GM19397 (cell line): ENCODE results near the gene FGFBP1.

Source experiments
- ATAC-seq: cut with Tn5 transposase; IDR thresholded peaks from one replicate; pipeline ENCODE4 v1.9.1; 2021; ENCODE audit warnings: mild to moderate bottlenecking, moderate library complexity; ENCODE audit not compliant: unreplicated experiment

The FGFBP1 gene

DNA sequence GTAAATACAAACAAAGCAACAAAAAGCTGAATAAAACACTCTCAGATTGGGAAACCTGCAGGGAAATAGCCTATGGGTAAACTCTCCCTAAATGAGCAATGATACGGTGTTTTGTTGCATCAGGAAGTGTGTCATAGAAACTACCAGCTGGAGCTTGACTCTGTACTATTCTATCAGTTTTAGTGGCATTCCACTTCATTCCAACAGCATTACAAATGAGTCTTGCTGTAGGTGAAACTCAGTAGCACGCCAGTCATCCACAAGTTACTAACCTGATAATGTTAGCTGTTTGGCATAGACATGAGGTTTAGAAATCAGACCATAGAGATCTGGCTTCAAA, 24.9 kb downstream of the FGFBP1 start:
- ATAC-seq: no peak

DNA sequence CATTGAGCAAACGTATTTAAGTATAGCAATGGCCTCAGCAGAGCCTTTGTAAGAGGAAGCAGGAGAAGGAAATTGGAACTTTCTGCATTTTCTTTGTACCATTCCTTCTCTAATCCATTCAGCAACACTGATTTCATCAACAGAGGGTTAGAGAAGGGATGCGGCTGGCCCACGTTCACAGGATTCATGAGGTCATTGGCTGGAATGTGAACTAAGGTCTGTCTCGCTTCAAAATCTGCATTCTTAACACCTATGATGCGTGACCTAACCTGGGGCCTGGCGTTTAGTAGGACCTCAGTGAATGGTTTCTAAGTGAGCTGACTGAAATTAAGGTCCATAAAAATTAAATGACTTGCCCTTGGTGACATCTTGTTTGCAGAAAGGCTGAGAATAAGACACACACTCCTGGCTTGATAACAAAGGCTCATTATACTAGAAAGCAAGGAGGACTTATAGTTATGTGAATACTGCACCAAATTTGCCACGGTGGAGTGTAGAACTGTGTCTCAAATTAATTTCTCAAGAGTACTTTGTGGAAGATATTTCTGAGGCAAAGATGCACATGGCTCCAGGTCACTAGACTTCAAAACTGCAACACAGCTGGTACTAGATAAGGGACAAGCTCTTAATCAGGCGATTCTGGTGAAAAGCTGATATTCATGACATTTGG, 25.4 kb downstream of the FGFBP1 start:
- ATAC-seq: no peak

DNA sequence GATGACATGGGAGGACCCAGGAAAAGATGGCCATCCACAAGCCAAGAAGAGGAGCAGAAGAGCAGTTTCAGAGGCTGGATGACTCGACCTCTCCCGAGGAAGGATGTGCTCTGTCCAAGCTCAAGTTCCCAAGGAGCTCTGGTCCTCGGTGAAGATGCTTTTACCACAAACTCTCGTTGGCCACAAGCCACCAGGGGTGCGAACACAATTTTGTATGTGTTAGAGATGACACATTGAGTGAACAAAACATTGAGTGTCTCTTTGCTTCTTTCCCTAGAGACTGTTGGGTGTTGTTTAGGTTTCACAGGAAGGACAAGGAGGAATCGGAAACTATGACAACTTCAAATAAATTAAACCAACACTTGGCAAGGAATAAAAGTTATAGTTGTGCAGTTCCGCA, 26.3 kb downstream of the FGFBP1 start:
- ATAC-seq: no peak

DNA sequence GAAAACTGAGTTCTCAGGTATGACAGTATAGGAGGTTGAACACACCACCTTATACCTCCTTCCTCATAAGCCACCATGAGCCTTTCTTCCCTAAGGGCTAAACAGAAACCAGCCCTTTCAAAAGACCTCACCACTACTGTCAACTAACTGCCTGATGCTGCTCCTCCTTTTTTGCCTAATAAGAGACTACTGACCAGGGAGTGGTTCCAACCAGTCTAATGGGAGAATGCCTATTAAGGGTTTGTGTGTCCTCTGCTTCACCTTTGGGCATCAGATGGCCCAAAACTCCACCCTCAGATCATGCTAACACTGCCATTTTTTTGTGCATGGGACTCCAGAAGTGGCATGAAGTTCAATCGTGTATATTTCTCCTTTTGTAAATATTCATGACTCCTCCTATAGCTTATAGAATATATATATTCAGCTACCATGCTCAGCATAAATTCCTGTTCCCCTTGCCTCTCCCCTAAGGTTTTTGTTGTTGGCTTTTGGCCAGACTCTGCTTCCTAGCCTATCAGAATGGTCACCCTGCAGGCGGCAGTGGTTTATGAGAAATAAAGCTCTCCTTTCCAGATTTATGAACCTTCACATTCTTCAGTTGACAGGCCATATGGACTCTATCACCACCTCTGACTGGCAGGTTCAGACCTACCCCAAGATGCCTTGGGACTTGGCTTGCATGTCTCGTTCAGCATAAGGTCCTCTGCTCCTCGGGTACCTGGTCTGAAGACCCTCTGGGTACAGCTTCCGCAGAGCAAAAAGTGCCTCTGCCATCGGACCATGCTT, 28.2 kb downstream of the FGFBP1 start:
- ATAC-seq: no peak

DNA sequence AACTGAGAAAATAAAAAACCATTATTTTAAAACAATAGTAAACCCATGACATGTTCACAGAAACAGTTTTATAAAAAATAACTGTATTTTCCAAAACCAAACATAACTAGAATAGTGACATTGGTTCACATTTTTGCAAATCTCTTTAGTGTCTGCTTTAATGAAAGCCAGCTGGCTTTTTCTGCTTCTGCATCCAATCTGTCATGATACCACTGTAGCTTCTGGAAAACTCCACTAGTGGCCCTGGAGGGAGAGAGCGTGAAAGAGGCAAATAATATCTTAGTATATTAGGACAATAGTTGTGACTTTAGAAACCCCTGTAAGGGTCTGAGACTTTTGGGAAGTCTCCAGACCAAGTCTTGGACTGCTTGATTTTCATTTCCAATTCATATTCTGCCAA, 31.1 kb downstream of the FGFBP1 start:
- ATAC-seq: no peak

DNA sequence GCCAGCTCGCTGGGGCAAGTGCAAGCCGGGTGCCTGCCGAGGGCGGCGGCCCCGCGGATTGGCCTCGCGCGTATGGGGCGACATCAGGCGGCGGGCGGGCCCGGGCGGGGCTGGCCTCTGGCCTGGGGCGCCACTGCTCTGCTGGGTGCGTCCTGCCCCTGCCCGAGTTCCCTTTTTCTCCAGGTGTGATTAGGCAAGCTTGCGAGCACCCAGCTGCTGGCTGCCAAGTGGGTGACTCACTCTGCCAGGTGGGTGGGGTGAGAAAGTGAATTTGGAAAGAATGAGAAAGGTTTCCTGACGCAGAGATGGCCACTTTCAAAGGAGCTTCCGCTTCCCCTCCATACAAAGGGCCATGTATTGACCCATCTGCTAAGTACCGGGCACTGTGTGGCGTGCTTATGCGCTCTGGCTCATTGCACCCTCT, 32.5 kb downstream of the FGFBP1 start:
- ATAC-seq: no peak

DNA sequence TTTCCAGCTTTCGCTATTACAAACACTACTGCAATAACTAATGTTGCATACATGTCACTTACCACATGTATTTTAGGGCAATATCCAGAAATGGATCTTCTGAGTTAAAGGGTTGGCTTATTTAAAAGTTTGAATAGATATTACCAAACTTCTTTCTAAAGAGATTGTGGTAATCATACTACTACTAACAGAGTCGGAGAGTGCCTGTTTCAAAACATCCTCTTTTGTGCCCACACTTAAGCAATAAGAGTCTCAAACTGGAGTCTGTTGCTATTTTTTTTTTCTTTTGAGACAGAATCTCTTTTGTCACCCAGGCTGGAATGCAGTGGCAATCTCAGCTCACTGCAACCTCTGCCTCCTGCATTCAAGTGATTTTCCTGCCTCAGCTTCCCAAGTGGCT, 35.8 kb downstream of the FGFBP1 start:
- no peak for ATAC-seq

DNA sequence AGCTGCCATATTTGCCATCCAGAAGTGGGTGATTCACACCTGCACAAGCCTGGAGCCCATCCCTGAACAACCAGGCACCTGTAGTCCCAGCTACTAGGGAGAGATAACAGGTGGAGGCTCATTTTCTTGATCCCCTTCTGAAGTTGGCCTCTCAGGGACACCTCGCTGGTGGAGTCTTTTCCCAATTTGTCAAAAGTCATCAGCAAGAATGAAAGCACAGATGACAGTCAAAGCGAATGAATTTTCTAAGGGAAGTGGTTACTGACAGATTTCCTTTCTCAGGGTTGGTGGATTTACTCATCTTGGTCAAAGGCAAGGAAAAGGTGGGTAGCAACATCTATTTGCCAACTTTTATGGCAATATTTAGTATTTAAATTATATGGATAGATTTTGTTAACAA, 36.5 kb downstream of the FGFBP1 start:
- no peak for ATAC-seq

DNA sequence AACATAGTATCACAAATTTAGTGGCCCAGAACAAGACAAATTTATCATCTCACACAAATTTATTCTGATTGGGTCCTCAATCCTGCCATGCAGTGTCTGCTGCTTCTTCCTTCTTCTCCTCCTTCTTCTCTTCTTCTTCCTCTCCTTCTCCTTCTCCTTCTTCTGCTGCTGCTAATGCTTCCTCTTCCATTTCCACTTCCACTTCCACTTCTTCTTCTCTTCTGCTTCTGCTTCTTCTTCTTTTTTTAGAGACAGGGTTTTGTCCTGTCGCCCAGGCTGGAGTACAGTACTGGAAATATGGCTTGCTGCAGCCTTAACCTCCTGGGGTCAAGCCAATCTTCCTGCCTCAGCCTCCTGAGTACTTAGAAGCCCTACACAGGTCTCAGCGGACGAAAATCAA, 37.5 kb downstream of the FGFBP1 start:
- ATAC-seq: no peak

DNA sequence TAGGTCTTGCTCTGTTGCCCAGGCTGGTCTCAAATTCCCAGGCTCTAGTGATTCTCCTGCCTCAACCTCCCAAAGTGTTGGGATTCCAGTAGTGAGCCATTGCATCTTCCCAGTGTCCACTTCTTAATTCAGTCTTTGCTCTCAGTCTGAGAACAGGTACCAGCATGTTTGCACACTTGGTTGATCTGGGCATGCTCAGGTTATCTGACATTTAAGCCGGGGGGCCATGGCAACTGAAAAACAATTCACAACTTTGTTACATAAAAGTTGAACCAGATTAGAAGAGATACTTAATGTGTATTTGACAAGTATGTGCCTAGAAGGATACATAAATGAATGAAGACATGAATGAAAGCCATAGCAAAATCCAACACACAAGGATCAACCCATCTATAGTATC, 39.0 kb downstream of the FGFBP1 start:
- no peak for ATAC-seq

DNA sequence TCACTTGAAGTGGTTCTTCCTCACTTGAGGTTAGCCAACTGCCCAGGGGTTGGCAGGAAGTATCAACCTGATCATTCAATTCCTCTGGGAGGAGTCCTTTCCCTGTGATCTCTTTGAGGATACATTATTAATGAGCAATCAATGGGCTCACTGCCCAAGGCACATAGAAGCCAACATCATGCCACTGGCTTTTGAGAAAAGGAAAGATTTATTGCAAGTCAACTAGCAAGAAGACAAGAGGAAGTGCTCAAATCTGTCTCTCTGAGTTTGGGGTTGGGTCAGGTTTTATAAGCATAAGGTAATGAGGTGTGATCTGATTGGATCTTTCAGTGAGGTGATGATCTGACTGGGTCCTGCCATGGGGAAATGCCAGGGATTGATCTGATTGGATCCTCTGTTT, 39.6 kb downstream of the FGFBP1 start:
- ATAC-seq: no peak

DNA sequence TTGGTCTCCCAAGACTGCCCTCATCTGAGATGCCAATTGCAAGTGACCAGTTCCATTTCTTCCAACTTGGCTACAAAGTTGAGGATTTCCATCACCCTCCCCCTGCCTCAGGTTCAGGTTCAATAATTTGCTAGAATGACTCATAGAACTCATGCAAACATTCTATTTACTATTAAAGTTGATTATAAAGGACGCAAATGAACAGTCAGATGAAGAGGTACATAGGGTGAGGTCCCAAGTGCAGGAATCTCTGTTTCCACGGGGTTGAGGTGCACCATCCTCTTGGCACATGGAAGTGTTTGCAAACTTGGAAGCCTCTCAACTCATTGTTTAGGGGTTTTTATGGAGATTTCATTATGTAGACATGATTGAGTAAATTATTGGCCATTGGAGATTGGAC, 41.0 kb downstream of the FGFBP1 start:
- no peak for ATAC-seq

DNA sequence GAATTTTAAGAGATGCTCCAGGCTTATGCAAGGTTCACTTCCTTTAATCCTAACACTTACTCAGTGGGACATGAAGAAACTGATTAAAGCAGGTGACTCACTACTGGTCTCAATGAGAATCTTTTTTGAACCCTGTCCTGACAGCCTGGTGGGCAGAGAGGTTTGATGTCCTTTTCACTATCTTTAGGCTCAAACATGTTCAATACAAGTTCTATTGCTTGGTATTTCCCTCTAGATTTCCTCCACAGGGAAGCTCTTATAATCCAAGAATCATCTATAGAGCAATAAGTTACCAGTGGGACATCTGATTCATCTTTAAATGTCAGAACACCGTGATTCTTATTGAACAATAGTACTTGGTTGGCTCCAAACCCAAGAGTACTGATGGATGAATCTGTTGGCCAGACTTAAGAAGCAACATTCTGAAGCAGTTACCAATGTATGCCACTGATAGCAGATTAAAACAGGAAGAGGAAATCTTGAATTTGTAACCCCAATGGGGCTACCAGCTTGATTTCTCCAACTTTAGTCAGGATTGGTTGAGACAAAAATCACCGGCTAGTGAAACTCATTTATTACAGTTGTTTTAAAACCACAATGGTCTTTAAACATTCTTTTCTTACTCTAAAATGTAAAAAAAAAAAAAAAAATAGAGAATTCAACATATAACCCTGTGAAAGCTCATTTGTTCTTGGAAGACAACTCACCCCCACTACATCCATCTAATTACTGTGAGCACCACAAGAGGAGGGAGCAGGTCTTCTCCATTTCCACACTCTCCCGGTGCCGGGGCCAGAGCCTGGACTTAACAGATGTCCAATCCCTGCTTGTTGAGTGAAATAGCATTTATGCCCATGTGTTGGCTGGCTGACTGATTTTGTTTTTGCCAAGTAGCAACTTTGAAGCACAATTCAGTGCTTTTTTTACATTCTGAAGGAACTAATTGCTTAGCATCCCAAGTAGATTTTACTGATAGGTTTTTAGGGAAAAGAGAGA, 43.3 kb downstream of the FGFBP1 start:
- ATAC-seq: no peak

DNA sequence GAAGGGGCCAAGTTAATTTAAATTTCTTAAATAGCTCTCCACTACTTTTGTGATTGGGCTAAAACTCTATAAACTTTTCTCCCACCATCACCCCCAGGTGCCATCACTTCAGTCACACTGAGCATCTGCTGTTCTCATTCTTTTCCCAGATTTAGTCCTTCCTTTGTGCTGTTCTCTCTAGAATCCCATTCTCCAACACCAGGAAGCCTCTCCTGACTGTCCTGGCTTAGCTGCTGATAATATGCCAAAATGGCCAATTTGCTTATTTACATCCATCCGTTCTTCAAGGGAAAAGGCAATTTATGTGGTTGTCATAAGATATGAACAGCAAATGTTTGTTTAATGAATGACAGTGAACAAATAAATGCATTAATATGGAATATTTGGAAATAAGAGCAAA, 44.1 kb downstream of the FGFBP1 start:
- no peak for ATAC-seq

DNA sequence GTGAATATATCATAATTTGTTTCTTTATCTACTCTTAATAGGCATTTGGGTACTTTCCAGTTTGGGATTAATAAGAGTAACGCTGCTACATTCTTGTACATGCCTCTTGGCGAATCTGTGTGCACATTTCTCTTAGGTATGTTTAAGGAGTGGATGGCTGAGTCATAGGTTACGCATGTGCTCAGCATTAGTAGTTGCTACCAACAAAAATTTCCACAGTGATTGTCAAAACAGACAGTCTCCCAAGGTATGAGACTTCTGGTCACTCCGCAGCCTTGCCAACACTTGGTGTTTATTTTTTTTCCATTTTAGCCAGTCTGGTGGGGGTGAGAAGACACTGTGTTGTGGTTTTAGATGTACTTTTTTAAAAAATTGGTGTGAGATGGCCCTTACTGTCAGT, 44.6 kb downstream of the FGFBP1 start:
- no peak for ATAC-seq

DNA sequence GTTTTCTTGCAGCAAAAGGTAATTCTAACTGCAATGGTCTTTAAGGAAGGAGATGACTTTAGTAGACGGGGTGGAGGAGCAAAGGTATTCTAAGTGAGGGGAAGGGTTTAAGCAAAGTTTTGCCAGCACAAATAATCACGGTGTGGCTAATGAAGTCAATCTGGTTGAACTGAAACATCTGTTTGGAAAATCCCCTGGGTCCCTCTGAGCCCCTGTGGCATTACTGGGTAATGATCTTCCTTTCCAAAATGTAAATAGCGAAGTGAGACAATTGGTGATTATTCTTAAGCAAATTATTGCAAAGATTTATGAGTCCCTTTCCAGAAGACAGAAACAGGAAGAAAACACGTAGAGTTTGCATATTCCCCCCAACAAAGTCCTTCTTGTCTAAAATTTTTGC, 47.2 kb downstream of the FGFBP1 start:
- peak; percentile 76 for ATAC-seq

DNA sequence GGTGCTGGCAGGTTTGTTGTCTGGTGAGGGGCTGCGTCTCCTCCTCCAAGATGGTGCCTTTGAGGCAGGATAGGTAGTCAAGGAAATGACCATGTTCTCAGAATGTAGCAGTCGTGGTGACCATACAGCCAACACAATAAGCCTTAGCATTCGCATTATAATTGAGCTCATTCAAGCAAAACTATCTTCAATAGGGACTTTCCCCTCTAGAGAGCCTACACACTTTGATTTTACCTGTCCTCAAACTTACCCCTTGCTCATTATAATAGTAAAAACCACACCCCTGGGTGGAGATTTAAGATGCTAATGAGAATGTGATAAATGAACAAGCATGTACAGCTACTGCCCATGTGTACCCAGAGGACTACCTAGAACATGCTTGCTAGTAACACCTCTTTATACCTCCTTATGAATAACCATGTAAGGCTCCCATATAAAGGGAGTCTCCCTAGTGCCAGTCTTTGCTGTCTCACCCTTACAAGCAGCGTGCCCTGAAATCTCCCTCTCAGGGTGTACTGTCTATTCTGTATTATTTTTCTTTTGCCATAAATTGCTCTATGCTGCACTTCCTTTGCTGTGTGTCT, 48.2 kb downstream of the FGFBP1 start:
- no peak for ATAC-seq

DNA sequence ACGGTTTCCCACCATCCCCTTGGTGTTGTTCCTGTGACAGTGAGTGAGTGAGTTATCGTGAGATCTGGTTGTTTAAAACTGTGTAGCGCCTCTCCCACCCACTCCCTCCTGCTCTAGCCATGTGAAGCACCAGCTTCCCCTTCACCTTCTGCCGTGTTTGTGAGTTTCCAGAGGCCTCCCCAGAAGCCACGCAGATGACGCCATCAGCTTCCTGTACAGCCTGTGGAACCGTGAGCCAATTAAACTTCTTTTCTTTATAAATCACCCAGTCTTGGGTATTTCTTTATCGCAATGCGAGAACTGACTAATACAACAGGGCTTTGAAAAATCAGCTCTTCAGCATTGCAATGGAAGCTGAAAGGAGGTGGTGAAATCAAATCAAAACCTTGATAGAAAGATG, 50.0 kb downstream of the FGFBP1 start:
- ATAC-seq: no peak
